Measurements from ENCODE around the gene GJD2.

Gene GJD2

DNA sequence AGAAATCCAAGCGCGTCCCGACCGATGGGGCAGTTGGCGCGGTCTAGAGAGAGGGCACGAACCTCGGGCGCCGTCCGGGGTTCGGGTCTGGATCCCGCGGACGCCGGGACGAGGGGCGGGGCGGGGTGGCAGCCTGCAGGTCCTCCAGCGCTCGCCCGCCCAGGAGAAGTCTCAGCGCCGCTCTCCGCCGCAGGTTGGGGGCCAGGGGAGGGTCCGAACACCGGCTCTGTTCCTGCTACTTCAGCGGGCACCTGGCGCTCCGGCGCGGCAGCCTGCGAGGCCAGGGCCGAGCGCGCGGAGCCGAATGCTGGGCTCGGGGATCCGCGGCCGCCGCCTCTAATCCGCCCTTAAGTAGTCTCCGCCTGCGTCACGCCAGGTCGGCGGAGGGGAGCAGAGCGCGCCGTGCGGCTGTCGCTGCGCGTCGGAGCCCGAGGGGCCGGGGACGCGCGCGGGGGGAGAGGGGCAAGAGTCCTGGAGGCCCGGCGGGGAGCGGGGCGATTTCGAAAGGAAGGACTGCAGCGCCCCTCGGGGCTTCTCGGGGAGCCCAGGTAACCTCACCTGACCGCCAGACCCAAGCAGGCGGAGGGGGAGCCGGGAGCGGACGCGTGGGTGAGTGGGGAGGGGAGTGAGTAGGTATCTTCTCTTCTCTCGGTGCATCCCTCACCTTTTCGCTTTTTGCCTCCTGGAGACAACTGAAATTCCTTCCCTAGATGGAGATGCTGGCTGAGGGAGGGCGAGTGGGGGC lies at the start of gene GJD2:
TSS of gene GJD2 (minus strand) at position 325 of the 745 bp plus-strand sequence. CDS start 510 bp downstream, outside the sequence.
- no peak for DNase-seq (ENCODE audit: low read depth in 2 of 2)

DNA sequence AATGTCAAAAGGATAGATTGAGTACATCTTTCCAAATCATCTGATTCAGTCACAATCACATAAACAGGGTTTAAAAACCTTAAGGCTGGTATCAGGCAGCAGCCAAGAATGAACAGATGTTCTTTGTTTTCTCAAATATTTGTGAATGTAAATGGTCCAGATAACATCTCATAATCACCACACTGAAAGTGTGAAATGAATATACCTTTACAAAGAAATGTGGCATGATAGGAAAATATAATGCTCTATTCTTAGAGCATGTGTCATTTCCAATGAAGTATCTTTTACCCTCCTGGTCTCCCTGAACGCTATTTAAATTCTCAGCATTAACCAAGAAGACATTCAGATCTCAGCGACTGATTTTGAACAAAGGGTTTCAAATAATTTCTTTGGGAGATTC lies 49.3 kb upstream of the GJD2 start:
- DNase-seq (ENCODE audit: low read depth in 2 of 2): no peak

DNA sequence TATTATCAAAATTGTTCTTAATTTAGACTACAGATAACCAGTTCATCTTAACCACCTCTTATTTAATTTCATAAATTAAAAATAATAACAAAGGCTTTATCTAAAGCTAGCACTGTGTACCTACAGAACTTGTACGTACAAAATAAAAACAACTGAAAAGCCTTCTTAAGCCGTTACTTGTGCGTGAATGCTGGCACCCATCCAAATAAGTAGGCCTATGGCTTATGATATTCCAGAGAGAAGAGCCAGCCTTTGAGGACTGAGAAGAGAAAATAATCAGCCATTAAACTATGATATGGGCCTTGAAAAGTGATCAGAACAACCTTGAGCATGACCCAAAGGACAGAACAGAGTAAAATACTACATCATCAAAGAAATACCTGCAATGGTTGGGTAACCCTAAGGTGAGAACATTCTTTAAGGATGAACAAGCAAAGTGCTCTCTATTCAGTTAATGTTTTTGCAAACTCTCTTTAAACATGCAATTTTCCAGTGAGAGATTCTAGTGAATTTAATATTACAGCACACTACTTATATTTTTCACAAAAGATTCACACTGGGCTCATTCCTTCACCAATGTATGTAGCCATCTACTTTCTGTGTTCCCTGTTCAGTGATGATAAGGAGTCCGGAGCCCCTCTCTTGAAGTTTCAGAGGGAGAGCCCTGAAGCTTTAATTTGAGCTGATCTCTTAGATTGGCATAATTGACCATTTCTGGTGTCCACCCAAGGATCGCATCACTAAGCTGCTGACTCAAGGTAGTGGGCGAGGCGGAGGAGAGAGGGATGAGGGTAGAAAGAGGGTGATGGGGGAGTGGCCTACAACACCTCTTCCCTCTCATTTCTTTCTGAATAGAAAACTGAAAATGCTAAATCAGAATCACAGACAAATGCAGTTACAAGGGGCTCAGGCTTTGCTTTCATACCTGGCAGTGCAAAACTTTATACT lies 48.3 kb upstream of the GJD2 start:
- DNase-seq (ENCODE audit: low read depth in 2 of 2): no peak

DNA sequence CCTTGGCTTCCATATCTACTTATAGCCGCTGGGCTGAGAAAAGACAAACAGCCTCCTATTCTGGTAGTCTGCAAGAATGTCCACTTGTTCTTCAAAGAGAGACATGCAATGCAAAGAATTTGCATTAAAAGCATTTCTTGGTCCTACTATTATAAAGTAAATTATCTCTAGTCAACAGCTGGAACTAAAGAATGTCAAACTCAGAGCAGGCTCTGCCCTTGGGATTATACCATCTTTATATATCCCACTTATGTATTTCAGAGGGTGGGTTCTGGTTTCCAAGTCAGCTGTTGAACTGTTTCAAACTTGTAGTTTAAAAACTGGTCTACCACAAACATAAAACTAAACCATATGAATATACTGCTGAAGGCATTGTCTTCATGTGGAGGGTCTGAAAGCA lies 47.6 kb upstream of the GJD2 start:
- DNase-seq (ENCODE audit: low read depth in 2 of 2): no peak

DNA sequence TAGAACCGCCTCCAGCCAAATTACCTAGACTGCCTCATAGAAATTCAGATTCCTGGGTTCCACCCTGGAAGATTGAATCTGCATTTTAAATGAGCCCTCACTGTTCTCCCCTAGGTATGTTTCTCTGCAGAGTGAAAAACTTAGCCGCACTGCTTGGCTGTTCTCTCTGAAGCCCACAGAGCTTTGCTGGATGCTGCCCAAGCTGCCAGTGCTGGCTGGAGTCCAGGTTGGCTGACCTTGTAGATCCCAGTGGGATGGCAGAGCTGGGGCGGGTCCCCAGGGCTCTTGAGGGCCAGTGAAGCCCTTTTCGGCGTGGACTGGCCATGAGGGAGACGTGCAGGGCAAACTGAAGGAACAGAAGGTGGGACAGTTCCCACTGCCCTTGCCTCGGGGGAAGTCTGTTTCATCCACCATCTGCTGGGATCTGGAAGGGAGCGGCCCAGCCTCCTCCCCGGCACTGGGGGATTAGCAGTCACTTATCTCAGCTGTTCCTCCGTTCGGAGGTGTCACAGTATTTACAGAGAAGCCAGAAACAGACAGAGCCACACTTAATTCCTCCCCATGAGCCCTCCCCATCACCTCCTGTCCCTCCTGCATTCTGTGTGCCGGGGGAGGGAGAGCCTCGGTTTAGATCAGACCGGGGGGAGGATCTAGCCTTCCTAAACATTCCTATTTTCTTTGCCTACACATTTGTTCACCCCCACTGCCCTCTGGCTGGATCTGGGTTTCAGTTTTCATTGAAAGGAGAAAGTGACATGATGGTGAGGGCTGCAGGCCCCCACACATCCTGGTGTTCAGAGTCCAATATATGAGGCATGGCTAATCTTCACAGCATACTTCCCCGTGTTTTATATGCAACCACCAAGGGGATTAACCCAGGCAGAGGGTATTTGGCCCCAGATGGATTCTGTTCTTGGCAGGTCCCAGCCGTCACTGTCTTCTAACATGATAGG lies 44.6 kb upstream of the GJD2 start:
- DNase-seq (ENCODE audit: low read depth in 2 of 2): no peak

DNA sequence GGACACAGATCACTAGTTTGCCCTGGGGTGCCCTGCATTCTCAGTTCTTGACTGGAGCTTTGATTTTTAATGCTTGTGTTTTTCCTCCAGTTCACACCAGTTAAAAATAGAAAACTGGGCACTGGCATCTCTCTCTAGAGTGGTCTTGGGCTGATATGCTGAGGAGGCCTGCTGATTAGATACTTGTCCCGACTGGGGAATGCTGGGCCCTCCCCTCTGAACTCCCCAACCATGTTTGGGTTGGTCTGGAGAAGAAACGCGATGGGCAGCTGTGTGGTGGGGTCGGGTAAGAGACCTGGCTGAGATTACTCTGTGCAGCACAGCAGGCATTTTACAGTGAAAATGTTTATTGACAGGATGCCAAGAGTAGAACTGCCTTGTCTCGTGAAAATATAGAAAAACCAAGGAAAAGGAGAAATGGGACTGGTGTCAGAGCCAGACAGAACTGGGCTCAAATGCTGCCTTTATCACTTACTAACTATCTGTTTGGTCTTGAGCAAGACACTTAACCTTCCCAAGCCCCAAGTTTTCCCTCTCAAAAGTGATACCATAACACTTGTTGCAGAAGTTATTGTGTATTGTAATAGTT lies 42.1 kb upstream of the GJD2 start:
- DNase-seq (ENCODE audit: low read depth in 2 of 2): no peak

DNA sequence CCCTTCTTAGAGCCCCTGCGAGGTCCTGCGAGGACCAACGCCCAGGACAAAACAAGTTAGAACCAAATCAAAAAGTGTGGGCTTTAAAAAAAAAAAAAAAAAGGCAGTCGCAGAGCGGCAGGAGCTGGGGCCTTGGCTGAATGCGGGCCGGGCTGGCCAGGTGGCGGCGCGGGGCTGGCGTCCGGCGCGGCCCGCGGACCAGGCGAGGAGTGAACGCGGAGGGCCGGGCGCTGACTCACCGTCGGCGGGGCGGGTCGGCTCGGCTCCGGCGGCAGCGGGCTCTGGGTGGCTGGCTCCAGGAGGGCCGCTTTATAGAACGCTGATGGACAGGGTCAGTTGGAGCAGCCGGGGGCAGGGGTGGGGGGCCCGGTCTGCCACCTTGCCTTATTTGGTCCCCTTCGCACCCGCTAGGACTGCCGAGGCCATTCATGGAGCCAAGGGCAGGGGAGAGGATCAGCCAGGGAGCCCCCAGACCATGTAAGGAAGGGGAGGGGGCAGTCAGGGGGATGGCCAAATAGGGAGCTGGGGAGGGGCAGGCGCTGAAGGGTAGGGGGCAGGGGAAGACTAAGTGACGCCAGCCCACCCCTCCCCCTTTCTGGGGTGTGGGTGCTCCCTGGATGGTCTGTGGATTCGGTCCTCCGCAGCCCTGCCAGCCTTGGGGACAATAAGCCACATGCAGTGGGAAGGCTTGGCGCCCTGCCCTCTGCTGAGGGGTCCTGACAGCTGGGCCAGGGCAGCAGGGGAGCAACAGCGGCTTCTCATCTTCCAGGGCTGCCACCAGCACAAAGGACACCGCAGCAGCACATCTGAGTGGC lies 40.7 kb upstream of the GJD2 start, which contains the start of gene ACTC1:
TSS of gene ACTC1 (minus strand) at position 283 of the 815 bp plus-strand sequence. CDS start 741 bp downstream, outside the sequence.
- no peak for DNase-seq (ENCODE audit: low read depth in 2 of 2)

DNA sequence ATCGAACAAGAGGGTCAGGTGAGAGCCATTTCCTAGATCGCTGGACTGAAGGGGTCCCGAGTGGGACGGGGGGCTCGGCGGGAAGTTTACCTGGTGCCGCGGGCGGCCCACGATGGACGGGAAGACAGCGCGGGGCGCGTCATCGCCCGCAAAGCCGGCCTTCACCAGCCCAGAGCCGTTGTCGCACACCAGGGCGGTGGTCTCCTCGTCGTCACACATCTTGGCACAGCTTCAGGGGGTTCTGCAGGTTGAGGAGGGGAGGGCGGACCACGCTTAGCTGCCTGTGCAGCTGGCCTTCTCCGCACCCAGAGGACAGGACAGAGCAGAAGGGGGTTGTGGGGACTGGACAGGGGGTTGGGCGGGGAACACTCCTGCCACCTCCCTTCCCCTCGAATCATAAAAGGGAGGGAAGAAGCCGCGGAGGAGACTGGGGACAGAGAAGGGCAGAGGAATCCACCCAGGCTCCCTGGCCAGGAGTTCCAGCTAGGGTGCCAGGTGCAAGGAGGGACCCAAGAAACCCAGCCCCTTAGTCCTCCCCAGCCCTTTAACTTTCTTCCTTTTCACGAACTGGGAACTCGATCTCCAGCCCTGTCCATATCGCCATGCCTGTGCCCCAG lies 39.9 kb upstream of the GJD2 start:
- no peak for DNase-seq (ENCODE audit: low read depth in 2 of 2)

DNA sequence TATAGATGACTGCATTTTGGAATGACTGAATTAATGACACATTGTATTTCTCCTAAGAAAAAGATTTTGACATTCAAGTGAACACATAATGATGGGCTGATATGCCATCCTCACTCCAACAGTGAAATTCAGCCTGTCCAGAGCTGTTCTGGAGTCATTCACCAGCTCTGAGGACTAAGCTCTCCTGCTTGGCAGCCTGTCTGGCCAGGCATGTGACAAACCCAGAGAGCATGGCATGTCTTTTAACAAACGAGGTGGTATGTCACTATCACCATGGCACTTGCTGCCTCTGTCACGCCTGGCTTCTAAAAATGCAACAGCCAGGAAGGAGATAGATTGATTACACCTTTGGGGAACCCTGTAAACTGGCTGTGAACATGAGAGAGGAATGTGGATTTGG lies 39.1 kb upstream of the GJD2 start:
- no peak for DNase-seq (ENCODE audit: low read depth in 2 of 2)

DNA sequence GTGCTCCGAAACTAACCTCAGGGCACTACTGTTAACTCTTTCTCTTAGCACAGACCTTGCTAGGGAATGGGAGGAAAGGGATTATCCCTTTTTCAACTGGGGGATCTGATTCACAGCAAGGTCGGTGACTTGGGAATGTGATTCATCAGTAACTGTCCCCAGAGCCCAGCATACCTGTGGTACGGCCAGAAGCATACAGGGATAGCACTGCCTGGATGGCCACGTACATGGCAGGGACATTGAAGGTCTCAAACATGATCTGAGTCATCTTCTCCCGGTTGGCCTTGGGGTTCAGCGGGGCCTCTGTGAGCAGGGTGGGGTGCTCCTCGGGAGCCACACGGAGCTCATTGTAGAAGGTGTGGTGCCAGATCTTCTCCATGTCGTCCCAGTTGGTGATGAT lies 38.3 kb upstream of the GJD2 start:
- DNase-seq (ENCODE audit: low read depth in 2 of 2): no peak

DNA sequence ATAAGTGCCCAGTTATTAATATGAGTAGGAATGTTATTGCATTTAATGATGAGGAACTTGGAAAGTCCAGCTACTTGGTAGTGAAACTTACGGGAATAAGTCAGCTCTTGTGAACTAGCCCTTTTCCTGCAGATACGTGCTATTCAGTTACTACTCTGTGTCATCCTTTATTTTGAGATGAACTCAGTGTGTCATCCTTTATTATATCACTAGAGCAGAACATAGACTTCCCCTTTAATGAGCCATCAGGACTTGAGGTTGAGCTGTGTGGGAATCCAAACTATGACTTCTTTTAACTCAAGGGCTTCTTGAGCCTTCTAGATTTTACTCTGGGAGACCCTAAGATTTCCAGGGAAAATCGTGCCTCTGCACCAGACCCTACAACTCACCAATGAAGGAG lies 36.9 kb upstream of the GJD2 start:
- no peak for DNase-seq (ENCODE audit: low read depth in 2 of 2)

DNA sequence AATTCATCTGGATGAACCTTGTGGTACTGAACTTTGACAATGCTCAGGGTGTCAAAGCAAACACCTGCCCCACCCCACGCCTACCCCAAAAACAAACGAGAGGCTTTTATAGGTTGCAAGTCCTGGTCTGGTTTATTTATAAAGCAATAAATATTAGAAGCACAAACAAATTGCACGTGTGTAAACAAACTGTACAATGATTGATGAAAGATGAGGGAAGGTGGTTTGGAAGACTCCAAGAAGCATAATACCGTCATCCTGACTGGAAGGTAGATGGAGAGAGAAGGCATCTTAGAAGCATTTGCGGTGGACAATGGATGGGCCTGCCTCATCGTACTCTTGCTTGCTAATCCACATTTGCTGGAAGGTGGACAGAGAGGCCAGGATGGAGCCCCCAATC lies 35.3 kb upstream of the GJD2 start:
- no peak for DNase-seq (ENCODE audit: low read depth in 2 of 2)

DNA sequence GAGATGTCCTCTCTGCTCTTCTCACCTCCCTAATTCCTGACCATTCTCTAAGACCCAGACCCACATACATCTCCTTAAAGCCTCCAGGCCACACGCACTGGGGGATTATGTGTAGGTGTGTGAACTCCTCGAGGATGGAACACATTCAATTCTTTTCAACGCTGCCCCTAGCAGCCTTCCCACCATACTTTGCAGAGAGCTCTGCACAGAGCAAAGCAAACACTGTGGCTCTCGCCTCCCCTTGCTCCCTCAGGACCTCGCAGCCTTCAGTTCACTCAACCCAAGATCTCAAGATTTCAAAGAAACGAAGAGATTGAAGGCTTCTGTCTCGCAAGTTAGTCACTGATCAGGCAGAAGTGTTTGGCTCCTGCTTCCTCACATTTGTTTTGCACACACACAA lies 34.5 kb upstream of the GJD2 start:
- DNase-seq (ENCODE audit: low read depth in 2 of 2): no peak

DNA sequence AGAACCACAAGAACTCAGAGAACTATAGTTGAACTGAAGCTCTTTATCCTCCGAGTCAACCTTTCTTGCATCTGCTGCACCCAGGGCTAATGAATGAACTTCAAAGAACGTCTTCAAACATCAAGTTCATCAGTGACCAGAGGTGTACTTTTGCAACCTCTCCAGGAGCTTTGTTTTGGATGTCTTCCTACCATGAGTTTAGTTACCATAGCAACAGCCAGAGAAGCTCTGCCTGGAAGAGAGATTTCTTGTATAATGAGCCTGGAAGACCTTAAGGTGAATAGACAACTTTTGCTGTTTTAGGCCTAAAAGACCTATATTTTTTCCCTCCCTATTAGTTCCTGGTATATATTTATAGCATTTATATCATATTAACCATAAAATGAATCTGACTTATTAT lies 31.4 kb upstream of the GJD2 start:
- no peak for DNase-seq (ENCODE audit: low read depth in 2 of 2)

DNA sequence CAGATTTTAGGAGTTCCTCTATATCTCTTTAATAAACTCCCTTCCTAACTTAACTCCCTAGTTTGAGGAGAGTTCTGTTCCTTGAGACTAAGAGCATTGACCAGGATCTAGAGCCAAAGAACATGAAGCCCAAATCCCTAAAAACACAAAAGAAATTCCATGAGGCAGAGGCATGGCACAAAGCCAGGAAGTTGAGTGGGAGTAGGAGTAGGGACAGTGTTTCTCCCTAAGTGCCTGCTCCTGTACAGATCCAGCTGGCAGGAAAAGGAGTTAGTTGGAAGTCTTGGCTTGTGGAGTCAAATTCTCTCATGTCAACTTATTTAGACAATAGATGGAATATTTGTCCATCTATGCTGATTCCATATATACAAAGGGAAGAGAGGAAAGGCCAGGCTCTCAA lies 29.2 kb upstream of the GJD2 start:
- no peak for DNase-seq (ENCODE audit: low read depth in 2 of 2)

DNA sequence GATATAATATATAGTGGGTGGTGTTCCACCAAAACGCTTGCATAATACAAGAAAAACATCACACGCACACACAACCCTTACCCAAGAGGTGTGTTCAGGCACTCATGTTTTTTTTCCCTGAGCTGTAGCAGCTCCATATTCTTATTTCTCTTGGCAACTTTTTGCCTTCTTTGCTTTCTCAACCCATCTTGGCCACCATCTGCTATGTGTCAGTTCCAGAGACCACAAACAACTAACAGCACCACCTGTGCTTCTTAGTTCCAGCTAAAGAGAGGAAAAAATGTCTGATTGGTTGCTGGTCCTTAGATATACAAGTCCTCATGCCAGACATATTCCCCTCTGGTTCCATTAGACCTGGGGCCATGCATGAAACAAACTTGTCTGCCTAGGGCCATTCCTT lies 28.6 kb upstream of the GJD2 start:
- no peak for DNase-seq (ENCODE audit: low read depth in 2 of 2)

DNA sequence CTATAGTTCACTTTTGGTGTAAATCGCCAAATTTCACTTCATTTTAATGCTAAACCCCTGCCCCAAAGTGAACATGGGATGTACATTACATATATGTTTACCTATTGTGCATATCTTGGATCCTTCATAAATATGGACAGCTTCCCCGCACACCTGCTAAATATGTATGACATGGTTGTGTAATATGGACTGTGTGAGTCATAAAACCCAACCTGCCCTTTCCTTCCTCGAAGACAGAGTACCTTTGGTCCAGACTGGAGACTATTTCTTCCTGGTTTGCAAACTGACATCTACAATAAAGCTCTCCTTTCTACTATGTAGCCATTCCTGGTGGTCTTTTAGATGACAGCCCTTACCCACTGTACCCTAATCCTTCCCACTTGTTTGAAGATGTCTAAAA lies 28.1 kb upstream of the GJD2 start:
- no peak for DNase-seq (ENCODE audit: low read depth in 2 of 2)

DNA sequence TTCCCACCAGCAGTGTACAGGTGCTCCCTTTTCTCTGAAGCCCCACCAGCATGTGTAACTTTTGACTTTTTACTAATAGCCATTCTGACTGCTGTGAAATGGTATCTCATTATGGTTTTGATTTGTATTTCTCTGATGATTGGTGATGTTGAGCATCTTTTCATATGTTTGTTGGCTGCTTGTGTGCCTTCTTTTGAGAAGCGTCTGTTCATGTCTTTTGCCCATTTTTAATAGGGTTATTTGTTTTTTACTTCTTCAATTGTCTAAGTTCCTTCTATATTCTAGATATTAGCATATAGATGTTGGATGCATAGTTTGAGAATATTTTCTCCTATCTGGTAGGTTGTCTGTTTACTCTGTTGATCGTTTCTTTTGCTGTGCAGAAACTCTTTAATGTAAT lies 25.9 kb upstream of the GJD2 start:
- DNase-seq (ENCODE audit: low read depth in 2 of 2): no peak

DNA sequence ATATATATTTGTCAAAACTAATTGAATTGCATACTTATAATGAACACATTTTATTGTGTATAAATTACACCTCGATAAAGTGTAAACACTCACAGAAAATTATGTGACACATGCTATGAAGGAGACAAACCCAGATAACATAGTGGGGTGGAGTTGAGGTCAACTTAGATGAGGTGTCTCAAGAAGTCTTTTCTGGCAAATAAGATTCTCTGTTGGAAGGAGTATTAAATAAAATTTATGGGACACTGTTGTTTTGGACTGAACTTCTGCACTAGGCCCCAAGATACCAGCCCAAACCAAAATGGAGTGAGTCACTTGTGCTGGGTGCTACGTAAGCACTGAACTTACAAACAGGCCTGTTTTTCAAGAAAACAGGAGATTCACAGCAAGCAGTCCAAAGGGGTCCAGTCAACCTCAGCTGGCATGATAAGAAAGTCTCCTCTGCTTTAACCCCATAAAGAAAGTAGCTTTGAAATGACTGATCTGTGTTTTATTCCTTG lies 21.9 kb upstream of the GJD2 start:
- no peak for DNase-seq (ENCODE audit: low read depth in 2 of 2)

DNA sequence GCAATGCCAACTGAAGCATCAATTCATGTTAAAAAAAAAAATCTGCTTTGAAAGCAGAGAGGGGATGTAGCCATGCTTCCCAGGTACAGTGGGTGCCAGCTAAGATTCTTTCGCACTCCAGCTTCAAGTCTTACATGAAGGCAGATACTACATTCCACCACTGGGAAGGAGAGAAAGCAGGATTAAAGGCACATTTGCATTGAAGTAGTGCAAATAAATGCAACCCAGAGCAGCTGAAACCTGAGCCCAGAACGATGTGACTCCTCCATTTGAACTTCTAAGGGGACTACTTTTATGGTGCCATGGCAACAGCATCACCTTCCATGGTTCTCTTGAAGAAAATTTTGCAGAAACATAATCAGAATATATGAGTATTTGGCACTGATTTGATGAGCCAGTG lies 19.1 kb upstream of the GJD2 start:
- no peak for DNase-seq (ENCODE audit: low read depth in 2 of 2)

Data from stimulated activated CD8-positive, alpha-beta memory T cell treated with anti-CD3 and anti-CD28 coated beads, Interleukin-7, amount 100 ng/mL, for 4 hours (primary cell).